DND-41 (cell line): ENCODE measurements around the gene AK5.

Experiments used
- CTCF ChIP-seq: IDR thresholded peaks from 2 replicates; pipeline ENCODE4 v1.5.1; 2012; ENCODE audit warnings: borderline replicate concordance, low read length, moderate library complexity, mild to moderate bottlenecking; ENCODE audit not compliant: poor library complexity, severe bottlenecking; ENCODE audit errors: extremely low read depth
- EZH2 ChIP-seq: IDR thresholded peaks from 3 replicates; pipeline ENCODE4 v1.6.1; 2012; ENCODE audit warnings: borderline replicate concordance, low read depth, mild to moderate bottlenecking, moderate library complexity, low read length, inconsistent platforms; ENCODE audit not compliant: severe bottlenecking

DNA sequence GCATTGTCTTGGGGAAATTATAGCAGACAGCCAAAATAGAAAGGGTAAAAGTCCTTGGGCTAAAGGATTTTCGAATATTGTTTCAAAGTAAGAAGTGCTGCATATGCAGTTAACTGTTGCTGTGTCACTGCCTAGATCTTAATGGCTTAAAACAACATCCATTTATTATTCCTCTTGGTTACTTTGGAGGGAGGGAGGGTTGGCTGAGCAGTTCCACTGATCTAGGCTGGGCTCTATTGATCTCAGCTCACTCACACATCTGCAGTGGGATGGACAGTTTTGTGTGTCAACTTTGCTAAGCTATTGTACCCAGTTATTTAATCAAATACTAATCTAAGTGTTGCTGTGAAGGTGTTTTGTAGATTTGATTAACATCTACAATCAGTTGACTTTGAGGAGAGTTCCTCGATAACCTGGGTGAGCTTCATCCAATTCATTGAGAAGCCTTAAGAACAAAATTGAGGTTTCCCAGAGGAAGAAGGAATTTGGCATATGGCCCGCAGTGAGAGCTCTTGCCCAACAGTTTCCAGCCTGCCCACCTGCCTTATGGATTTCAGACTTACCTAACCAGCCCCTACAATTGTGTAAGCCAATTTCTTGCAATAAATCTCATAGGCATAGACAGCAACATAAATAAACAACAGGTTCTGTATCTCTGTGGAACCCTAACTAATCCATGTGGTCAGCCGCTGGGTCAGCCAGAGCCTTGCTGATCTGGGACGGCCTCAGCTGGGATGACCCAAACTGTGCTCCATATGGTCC lies 187.3 kb downstream of the AK5 start:
- TF ChIP-seq CTCF (no peak), EZH2 (no peak)
